ENCODE results near the gene SUMO1. TPM values are rescaled to one million over a fixed set of nuclear protein-coding genes. Genes with fewer than 3 reads are reported as not detected.

SUMO1 gene
- total and polyA plus RNA-seq, 2 experiments from 2014 or later = 217 to 507 TPM

- H3K27ac Mint-ChIP-seq = no peak overlapping the region
- H3K36me3 Mint-ChIP-seq (ENCODE audit: low read depth) = no peaks in the 10 kb centered on the region
- ATAC-seq (no peak), DNase-seq (ENCODE audit: low spot score) (no peak)
- Histone ChIP-seq H3K9me2 (ENCODE audit: insufficient read depth) (no peaks in the 10 kb centered on the region), H3K79me2 (replicated peaks; ENCODE audit: insufficient read depth) (peaks cover 17% of the 10 kb centered on the region), H3F3A (replicated peaks; ENCODE audit: low read depth) (0 out of 2 replicates have a peak, but pooled peaks cover 10% of the 10 kb centered on the region), H3K27ac (ENCODE audit: low read depth) (no peak overlapping the region), H4K20me1 (replicated peaks; ENCODE audit: insufficient read depth) (peaks cover 5% of the 10 kb centered on the region), H3K4me1 (ENCODE audit: insufficient read depth) (no peaks in the 10 kb centered on the region), H3K4me2 (no peak overlapping the region), H3K36me3 (ENCODE audit: insufficient read depth) (no peaks in the 10 kb centered on the region), H2AFZ (no peak overlapping the region), H3K27me3 (ENCODE audit: insufficient read depth) (no peaks in the 10 kb centered on the region), H3K4me3 (no peak overlapping the region)
- H3K9me3 Mint-ChIP-seq = no peaks in the 10 kb centered on the region
- H3K4me1 Mint-ChIP-seq = peaks cover 3% of the 10 kb centered on the region; the same call in 2 of the 3 replicates
- no peak overlapping the region for H3K4me3 Mint-ChIP-seq
- peaks cover 8% of the 10 kb centered on the region for H3K27me3 Mint-ChIP-seq (ENCODE audit: insufficient read depth, low read depth, poor library complexity)
- TF ChIP-seq STAT1 (IDR thresholded peaks at IDR 0.05; ENCODE audit: unreplicated experiment) (no peak), POLR2AphosphoS5 (IDR thresholded peaks at IDR 0.05; ENCODE audit: low read depth) (no peak), ZNF331 (CRISPR knock-in tag; IDR thresholded peaks at IDR 0.05; ENCODE audit: low read depth) (no peak), ETS1 (IDR thresholded peaks at IDR 0.05) (no peak), CREB1 (CRISPR knock-in tag; IDR thresholded peaks at IDR 0.05; ENCODE audit: low read depth) (no peak), CTCF (conservative IDR thresholded peaks at IDR 0.05; ENCODE audit: low read depth in 2 of 2) (no peak), EZH2 (IDR thresholded peaks at IDR 0.05; ENCODE audit: low read depth, unreplicated experiment) (no peak), REST (IDR thresholded peaks at IDR 0.05; ENCODE audit: unreplicated experiment) (no peak), JUNB (IDR thresholded peaks at IDR 0.05; ENCODE audit: unreplicated experiment) (no peak), EZH2phosphoT487 (IDR thresholded peaks at IDR 0.05; ENCODE audit: unreplicated experiment) (no peak), NANOG (IDR thresholded peaks at IDR 0.05; ENCODE audit: borderline replicate concordance) (no peak), ZNF462 (CRISPR knock-in tag; IDR thresholded peaks at IDR 0.05) (no peak), ZNF114 (CRISPR knock-in tag; IDR thresholded peaks at IDR 0.05) (no peak)
Observed at GRCh38 chr2:202261531-202261930, 23.1 kb upstream of the SUMO1 start.
